Measurements from ENCODE around the gene CAMTA1. TPM values are rescaled to one million over a fixed set of nuclear protein-coding genes. Genes with fewer than 3 reads are reported as not detected.

The CAMTA1 gene
- total RNA-seq, 1 donor from 2014 or later: 99.0 TPM

GRCh38 chr1:7520496-7520895 is 735.2 kb downstream of the CAMTA1 start:
- H3K4me3 Mint-ChIP-seq (ENCODE audit: low read depth): no peak overlapping the region
- no peaks in the 10 kb centered on the region for H3K9me3 Mint-ChIP-seq (ENCODE audit: low read depth)
- no peak for DNase-seq (ENCODE audit: low spot score, unreplicated experiment)
- H3K27me3 Mint-ChIP-seq: peaks cover 20% of the 10 kb centered on the region
- TF ChIP-seq CTCF (IDR thresholded peaks at IDR 0.05; ENCODE audit: unreplicated experiment): no peak
- H3K27ac Mint-ChIP-seq: no peak overlapping the region
- H3K4me1 Mint-ChIP-seq (ENCODE audit: low read depth): no peaks in the 10 kb centered on the region
- H3K36me3 Mint-ChIP-seq (ENCODE audit: insufficient read depth): no peaks in the 10 kb centered on the region

- DNase-seq (ENCODE audit: low spot score, unreplicated experiment): no peak
- Mint-ChIP-seq H3K27ac (no peak overlapping the region), H3K27me3 (peaks cover 14% of the 10 kb centered on the region), H3K9me3 (ENCODE audit: low read depth) (no peaks in the 10 kb centered on the region), H3K4me1 (ENCODE audit: low read depth) (no peaks in the 10 kb centered on the region), H3K36me3 (ENCODE audit: insufficient read depth) (no peaks in the 10 kb centered on the region), H3K4me3 (ENCODE audit: low read depth) (no peak overlapping the region)
- TF ChIP-seq CTCF (IDR thresholded peaks at IDR 0.05; ENCODE audit: unreplicated experiment): no peak
Observed at GRCh38 chr1:7524341-7525337, 739.4 kb downstream of the CAMTA1 start.

- H3K4me3 Mint-ChIP-seq (ENCODE audit: low read depth): no peak overlapping the region
- TF ChIP-seq CTCF (IDR thresholded peaks at IDR 0.05; ENCODE audit: unreplicated experiment): no peak
- no peak for DNase-seq (ENCODE audit: low spot score, unreplicated experiment)
- H3K36me3 Mint-ChIP-seq (ENCODE audit: insufficient read depth): no peaks in the 10 kb centered on the region
- no peak overlapping the region for H3K27ac Mint-ChIP-seq
- H3K4me1 Mint-ChIP-seq (ENCODE audit: low read depth): no peaks in the 10 kb centered on the region
- H3K27me3 Mint-ChIP-seq: peaks cover 11% of the 10 kb centered on the region
- no peaks in the 10 kb centered on the region for H3K9me3 Mint-ChIP-seq (ENCODE audit: low read depth)
Observed at GRCh38 chr1:7525338-7526063, 740.2 kb downstream of the CAMTA1 start.

GRCh38 chr1:7526196-7526866 is 741.1 kb downstream of the CAMTA1 start:
- H3K36me3 Mint-ChIP-seq (ENCODE audit: insufficient read depth): no peaks in the 10 kb centered on the region
- H3K27me3 Mint-ChIP-seq: peaks cover 5% of the 10 kb centered on the region
- no peaks in the 10 kb centered on the region for H3K4me1 Mint-ChIP-seq (ENCODE audit: low read depth)
- H3K27ac Mint-ChIP-seq: no peak overlapping the region
- no peaks in the 10 kb centered on the region for H3K9me3 Mint-ChIP-seq (ENCODE audit: low read depth)
- DNase-seq (ENCODE audit: low spot score, unreplicated experiment): no peak
- H3K4me3 Mint-ChIP-seq (ENCODE audit: low read depth): no peak overlapping the region
- no peak for TF ChIP-seq CTCF (IDR thresholded peaks at IDR 0.05; ENCODE audit: unreplicated experiment)

Data from progenitor cell of endocrine pancreas (in vitro differentiated cells).